Stimulated activated naive B cell treated with anti-CD40 and anti-IgM and Interleukin-4, amounts not matched to agents 10 μg/mL and 1 μg/mL and 100 μg/mL, for 72 hours (primary cell): ENCODE results near the gene DNAJC18.
"Not testable (repeated sequence)": the region's sequence is repeated elsewhere in the genome, so short reads cannot be mapped to it uniquely, and the experiment has no call there.

Source experiments
- ATAC-seq, 2 donors: fragments of 150-1000 bp; cut with Tn5 transposase; replicated peaks; 2 replicates each; pipeline ENCODE4 v1.10.0; 2021; ENCODE audit warnings: moderate library complexity in 1 of 2
- DNase-seq: peaks from one replicate; pipeline ENCODE4 v3.0.0; 2021
- H3K27ac Mint-ChIP-seq: one replicate; pipeline ENCODE4 v1.8.0; 2022; ENCODE audit warnings: mild to moderate bottlenecking, mixed read lengths
- H3K27me3 Mint-ChIP-seq, 2 donors: one replicate each; pipeline ENCODE4 v1.8.0; 2022; ENCODE audit warnings: mixed read lengths in 2 of 2
- H3K36me3 Mint-ChIP-seq, 2 donors: one replicate each; pipeline ENCODE4 v1.8.0; 2022; ENCODE audit warnings: mixed read lengths in 2 of 2, mild to moderate bottlenecking in 1 of 2
- H3K4me1 Mint-ChIP-seq, 2 donors: one replicate each; pipeline ENCODE4 v1.8.0; 2022; ENCODE audit warnings: mixed read lengths in 2 of 2, mild to moderate bottlenecking in 1 of 2
- H3K4me3 Mint-ChIP-seq, 2 donors: one replicate each; pipeline ENCODE4 v1.8.0; 2022; ENCODE audit warnings: mild to moderate bottlenecking in 2 of 2, mixed read lengths in 2 of 2, moderate library complexity in 1 of 2
- H3K9me3 Mint-ChIP-seq, 2 donors: one replicate each; pipeline ENCODE4 v1.8.0; 2022; ENCODE audit warnings: mixed read lengths in 2 of 2, mild to moderate bottlenecking in 1 of 2

Gene DNAJC18

GRCh38 chr5:139410121-139410992, 29.0 kb downstream of the DNAJC18 start:
- no peak for DNase-seq
- Mint-ChIP-seq H3K27me3 (no peaks in the 10 kb centered on the region), H3K9me3 (no peaks in the 10 kb centered on the region), H3K36me3 (peaks cover 11 to 19% of the 10 kb centered on the region in 2 donors), H3K4me1 (peaks cover 16 to 29% of the 10 kb centered on the region in 2 donors), H3K4me3 (no peak overlapping the region), H3K27ac (no peak overlapping the region)
- ATAC-seq = no peak

- H3K4me1 Mint-ChIP-seq = peaks cover 21 to 27% of the 10 kb centered on the region in 2 donors
- H3K36me3 Mint-ChIP-seq = peaks cover 14 to 19% of the 10 kb centered on the region in 2 donors
- H3K27ac Mint-ChIP-seq = peak overlapping the region; percentile 51
- H3K9me3 Mint-ChIP-seq, H3K4me3 Mint-ChIP-seq, DNase-seq, ATAC-seq, H3K27me3 Mint-ChIP-seq: not testable (repeated sequence)
Observed at GRCh38 chr5:139409116-139409515, 30.2 kb downstream of the DNAJC18 start.

DNA sequence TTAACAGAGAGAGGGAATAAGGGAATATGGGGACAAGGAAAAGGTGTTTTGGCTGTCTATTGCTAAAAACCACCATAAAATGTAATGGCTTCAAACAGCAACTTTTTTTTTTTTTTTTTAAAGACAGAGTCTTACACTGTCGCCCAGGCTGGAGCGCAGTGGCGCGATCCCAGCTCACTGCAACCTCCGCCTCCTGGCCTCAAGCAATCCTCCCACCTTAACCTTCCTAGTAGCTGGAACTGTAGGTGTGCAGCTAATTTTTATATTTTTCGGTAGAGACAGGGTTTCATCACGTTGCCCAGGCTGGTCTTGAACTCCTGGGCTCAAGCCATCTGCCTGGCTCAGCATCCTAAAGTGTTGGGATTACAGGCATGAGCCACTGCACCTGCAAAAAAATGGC, 31.1 kb downstream of the DNAJC18 start:
- Mint-ChIP-seq H3K27me3 (no peaks in the 10 kb centered on the region), H3K36me3 (peaks cover 6 to 11% of the 10 kb centered on the region in 2 donors), H3K27ac (peak overlapping the region; percentile 70), H3K4me3 (no peak overlapping the region), H3K9me3 (peaks cover 0 to 1% of the 10 kb centered on the region in 2 donors), H3K4me1 (peaks cover 24 to 34% of the 10 kb centered on the region in 2 donors)
- ATAC-seq = no peak
- DNase-seq = no peak

DNA sequence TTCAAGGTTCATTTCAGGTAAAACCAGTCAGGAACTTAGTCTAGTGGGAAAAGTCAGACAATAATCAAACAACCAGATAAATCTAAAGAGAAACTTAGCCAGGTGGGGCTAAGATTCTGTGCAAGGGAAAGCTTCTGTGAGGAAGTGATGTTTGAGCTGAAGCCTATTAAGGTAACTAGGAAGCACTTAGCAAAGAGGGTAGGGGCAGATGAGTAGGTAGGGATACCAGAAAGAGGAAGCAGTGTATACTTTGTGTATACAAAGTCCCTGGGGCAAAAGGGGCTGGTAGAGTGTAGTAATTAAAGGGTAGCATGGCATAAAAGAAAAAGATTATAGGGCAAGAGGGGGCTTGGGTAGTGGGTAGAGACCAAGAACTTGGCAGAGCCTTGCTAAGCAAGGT, 31.8 kb downstream of the DNAJC18 start:
- peak; percentile 62 to 64 for ATAC-seq
- H3K27ac Mint-ChIP-seq = peak overlapping the region; percentile 70
- peak overlapping the region; percentile 4 to 28 for H3K4me3 Mint-ChIP-seq

GRCh38 chr5:139406963-139407362, 32.4 kb downstream of the DNAJC18 start:
- ATAC-seq = no peak
- H3K27me3 Mint-ChIP-seq = no peaks in the 10 kb centered on the region
- no peak for DNase-seq
- H3K4me1 Mint-ChIP-seq = peaks cover 30 to 44% of the 10 kb centered on the region in 2 donors
- no peak overlapping the region for H3K4me3 Mint-ChIP-seq
- peaks cover 0 to 1% of the 10 kb centered on the region in 2 donors for H3K9me3 Mint-ChIP-seq
- peaks cover 3 to 4% of the 10 kb centered on the region in 2 donors for H3K36me3 Mint-ChIP-seq
- peak overlapping the region; percentile 70 for H3K27ac Mint-ChIP-seq

More for the DNA sequence above, 31.8 kb downstream of the DNAJC18 start:
- H3K4me1 Mint-ChIP-seq = peaks cover 30 to 41% of the 10 kb centered on the region in 2 donors
- H3K9me3 Mint-ChIP-seq = peaks cover 0 to 1% of the 10 kb centered on the region in 2 donors
- DNase-seq = no peak
- H3K36me3 Mint-ChIP-seq = peaks cover 4% of the 10 kb centered on the region in 2 donors
- H3K27me3 Mint-ChIP-seq = no peaks in the 10 kb centered on the region

DNA sequence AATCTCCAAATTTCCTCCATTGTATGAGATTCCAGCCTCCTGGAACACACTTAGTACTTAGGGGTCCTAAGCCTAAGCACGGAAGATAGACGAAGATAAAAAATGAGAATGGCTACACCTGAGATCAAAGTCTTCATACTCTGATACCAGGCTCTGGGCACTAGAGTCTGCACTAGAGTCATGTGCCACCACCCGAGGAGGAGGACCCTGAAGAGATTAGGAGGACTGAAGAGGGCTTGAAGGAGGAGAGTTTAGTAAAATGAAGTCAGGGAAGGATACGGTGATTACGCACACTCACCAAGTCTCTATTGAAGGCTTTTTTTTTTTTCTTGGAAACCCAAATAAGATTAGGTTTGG, 34.9 kb downstream of the DNAJC18 start:
- Mint-ChIP-seq H3K27me3 (no peaks in the 10 kb centered on the region), H3K36me3 (peaks cover 5 to 6% of the 10 kb centered on the region in 2 donors), H3K27ac (peak overlapping the region; percentile 97), H3K4me3 (peak overlapping the region; percentile 85 to 87), H3K4me1 (peaks cover 35 to 50% of the 10 kb centered on the region in 2 donors), H3K9me3 (peaks cover 0 to 1% of the 10 kb centered on the region in 2 donors)
- no peak for DNase-seq
- ATAC-seq = no peak

GRCh38 chr5:139403787-139404483, 35.4 kb downstream of the DNAJC18 start, which contains the start of gene SPATA24:
SPATA24 (minus strand) TSS chr5:139404089; CDS start chr5:139404060, 29 bp downstream.
- Mint-ChIP-seq H3K9me3 (peaks cover 0 to 1% of the 10 kb centered on the region in 2 donors), H3K4me1 (peaks cover 40 to 56% of the 10 kb centered on the region in 2 donors), H3K27me3 (no peaks in the 10 kb centered on the region), H3K27ac (peak within 1 kb of the TSS; percentile 97), H3K36me3 (peaks cover 5 to 7% of the 10 kb centered on the region in 2 donors), H3K4me3 (peak within 1 kb of the TSS; percentile 85 to 87)
- ATAC-seq (peak; percentile 79 to 86), DNase-seq (peak; percentile 98)

- DNase-seq (no peak), ATAC-seq (no peak)
- Mint-ChIP-seq H3K36me3 (peaks cover 5 to 7% of the 10 kb centered on the region in 2 donors), H3K27me3 (no peaks in the 10 kb centered on the region), H3K4me3 (peak overlapping the region; percentile 85 to 87), H3K9me3 (peaks cover 0 to 1% of the 10 kb centered on the region in 2 donors), H3K4me1 (peaks cover 41 to 56% of the 10 kb centered on the region in 2 donors), H3K27ac (peak overlapping the region; percentile 97)
Observed at GRCh38 chr5:139403418-139403786, 35.9 kb downstream of the DNAJC18 start.

DNA sequence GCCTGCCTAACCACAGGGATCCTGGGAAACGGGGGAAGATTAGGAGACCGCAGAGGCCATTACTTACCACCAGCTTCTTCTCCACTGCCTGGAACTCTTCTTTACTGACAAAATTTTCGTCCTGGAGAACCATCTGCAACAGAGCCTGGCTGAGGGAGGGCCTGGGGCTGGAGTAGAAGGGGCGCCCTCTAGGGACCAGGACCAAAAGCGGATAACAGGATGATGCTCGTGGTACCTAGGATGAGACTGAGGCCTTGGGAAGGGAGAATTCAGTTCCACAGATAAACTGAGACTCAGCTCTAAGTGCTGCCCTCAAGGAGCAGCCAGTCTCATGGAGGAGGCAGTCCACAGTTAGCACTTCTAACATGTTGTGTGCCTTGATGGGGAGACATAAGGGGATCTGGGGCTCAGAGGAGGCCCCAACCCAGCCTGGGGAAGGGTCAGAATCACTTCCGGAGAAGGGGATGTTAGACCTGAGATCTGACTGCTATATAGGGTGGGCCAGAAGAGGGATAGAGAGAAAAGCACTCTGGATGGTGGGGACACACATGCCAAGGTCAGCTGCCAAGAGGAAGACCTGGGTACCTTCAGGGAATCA, 36.7 kb downstream of the DNAJC18 start:
- H3K9me3 Mint-ChIP-seq = peaks cover 0 to 1% of the 10 kb centered on the region in 2 donors
- ATAC-seq = no peak
- H3K4me1 Mint-ChIP-seq = peaks cover 38 to 50% of the 10 kb centered on the region in 2 donors
- H3K4me3 Mint-ChIP-seq = peak overlapping the region; percentile 85 to 87
- H3K36me3 Mint-ChIP-seq = peaks cover 7 to 9% of the 10 kb centered on the region in 2 donors
- peak overlapping the region; percentile 97 for H3K27ac Mint-ChIP-seq
- no peak for DNase-seq
- H3K27me3 Mint-ChIP-seq = no peaks in the 10 kb centered on the region

DNA sequence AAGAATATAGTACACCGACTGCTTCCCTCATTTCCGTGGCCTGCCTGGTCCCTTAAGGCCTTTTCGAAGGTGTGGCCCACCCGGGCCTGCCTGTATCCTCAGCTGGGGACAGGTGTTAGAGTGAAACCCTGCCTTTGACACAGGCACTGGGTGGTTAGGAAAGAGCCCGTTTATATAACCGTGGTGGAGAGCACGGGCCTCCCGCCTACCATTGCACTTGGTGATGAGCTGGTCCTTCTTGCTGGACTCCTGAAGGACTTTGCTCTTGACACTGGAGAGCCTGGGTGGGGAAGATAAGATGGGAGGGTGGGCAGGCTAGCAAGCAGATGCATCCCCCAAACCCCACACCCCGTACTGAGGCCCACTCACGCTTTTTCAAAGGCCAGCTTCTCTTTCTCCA, 37.8 kb downstream of the DNAJC18 start:
- ATAC-seq = no peak
- H3K4me1 Mint-ChIP-seq = peaks cover 33 to 50% of the 10 kb centered on the region in 2 donors

GRCh38 chr5:139399501-139400121, 39.7 kb downstream of the DNAJC18 start:
- Mint-ChIP-seq H3K27me3 (no peaks in the 10 kb centered on the region), H3K27ac (peak overlapping the region; percentile 93), H3K36me3 (peaks cover 24 to 27% of the 10 kb centered on the region in 2 donors), H3K4me1 (peaks cover 38 to 52% of the 10 kb centered on the region in 2 donors), H3K4me3 (peak overlapping the region; percentile 8 to 40), H3K9me3 (peaks cover 0 to 1% of the 10 kb centered on the region in 2 donors)
- ATAC-seq = peak in 1 of 2 donors; percentile 47
- DNase-seq = no peak

More for the DNA sequence above, 37.8 kb downstream of the DNAJC18 start:
- Mint-ChIP-seq H3K36me3 (peaks cover 14 to 15% of the 10 kb centered on the region in 2 donors), H3K27me3 (no peaks in the 10 kb centered on the region), H3K9me3 (peaks cover 0 to 1% of the 10 kb centered on the region in 2 donors), H3K27ac (no peak overlapping the region), H3K4me3 (no peak overlapping the region)
- no peak for DNase-seq

DNA sequence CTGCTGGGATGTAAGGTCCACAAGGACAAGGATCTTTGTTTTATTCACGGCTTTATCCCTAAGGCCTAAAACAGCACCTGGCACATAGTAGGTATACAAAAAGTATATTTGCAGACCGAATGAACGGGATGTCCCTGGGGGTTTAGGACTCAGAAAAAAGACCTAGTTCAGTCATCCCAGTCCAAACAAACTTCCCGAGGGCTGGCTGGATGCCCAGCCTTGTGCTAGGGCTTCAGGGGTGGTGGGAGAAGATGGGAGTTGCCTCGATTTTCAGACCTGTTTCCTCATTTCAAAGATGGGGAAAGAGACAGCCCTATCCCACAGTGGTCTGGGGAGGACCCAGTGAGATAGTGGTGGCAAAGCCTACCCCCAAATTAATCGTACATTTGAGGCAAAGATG, 41.4 kb downstream of the DNAJC18 start:
- H3K4me3 Mint-ChIP-seq = no peak overlapping the region
- peak overlapping the region; percentile 42 for H3K27ac Mint-ChIP-seq
- no peak for ATAC-seq
- H3K36me3 Mint-ChIP-seq = peaks cover 24 to 25% of the 10 kb centered on the region in 2 donors
- no peaks in the 10 kb centered on the region for H3K9me3 Mint-ChIP-seq
- peaks cover 28 to 50% of the 10 kb centered on the region in 2 donors for H3K4me1 Mint-ChIP-seq
- no peaks in the 10 kb centered on the region for H3K27me3 Mint-ChIP-seq
- DNase-seq = no peak

- no peaks in the 10 kb centered on the region for H3K27me3 Mint-ChIP-seq
- H3K4me1 Mint-ChIP-seq = peaks cover 30 to 48% of the 10 kb centered on the region in 2 donors
- peaks cover 25 to 29% of the 10 kb centered on the region in 2 donors for H3K36me3 Mint-ChIP-seq
- H3K4me3 Mint-ChIP-seq = no peak overlapping the region
- DNase-seq = no peak
- H3K9me3 Mint-ChIP-seq = no peaks in the 10 kb centered on the region
- peak overlapping the region; percentile 33 for H3K27ac Mint-ChIP-seq
- ATAC-seq = no peak
Observed at GRCh38 chr5:139396691-139397090, 42.6 kb downstream of the DNAJC18 start.
